Heart right ventricle (tissue), 16 donors: ENCODE measurements around the gene CRABP1. TPM values are rescaled to one million over a fixed set of nuclear protein-coding genes. Genes with fewer than 3 reads are reported as not detected.

Experiments used
- ATAC-seq, 8 donors: fragments of 200-7000 bp; cut with Tn5 transposase; one replicate each; pipeline ENCODE4 v1.9.1; 2020; ENCODE audit warnings: mild to moderate bottlenecking in 8 of 8, moderate library complexity in 8 of 8, moderate number of reproducible peaks in 1 of 8
- DNase-seq, 2 donors: peaks; one replicate each; pipeline ENCODE4 v3.0.0-alpha.2; 2020
- H3K27ac ChIP-seq, 10 donors: fragments of 200-600 bp; sonication (generic) in 2 of 10; one replicate each; pipeline versions ENCODE4 v1.5.0 to v1.8.0; 2020 to 2022; ENCODE audit warnings: mild to moderate bottlenecking in 3 of 10
- H3K27me3 ChIP-seq, 7 donors: fragments of 200-600 bp; one replicate each; pipeline ENCODE4 v1.8.0; 2021 to 2022; ENCODE audit warnings: mild to moderate bottlenecking in 2 of 7
- H3K36me3 ChIP-seq, 9 donors: fragments of 200-600 bp; sonication (generic) in 1 of 9; one replicate each; pipeline versions ENCODE4 v1.5.0 to v1.8.0; 2020 to 2022; ENCODE audit warnings: mild to moderate bottlenecking in 2 of 9
- H3K4me1 ChIP-seq, 9 donors: fragments of 200-600 bp; sonication (generic) in 1 of 9; one replicate each; pipeline versions ENCODE4 v1.5.0 to v1.8.0; 2020 to 2022; ENCODE audit warnings: mild to moderate bottlenecking in 4 of 9
- H3K4me3 ChIP-seq, 10 donors: fragments of 200-600 bp; sonication (generic) in 2 of 10; one replicate each; pipeline versions ENCODE4 v1.5.0 to v1.8.0; 2020 to 2022; ENCODE audit warnings: mild to moderate bottlenecking in 7 of 10, moderate library complexity in 2 of 10
- H3K9me3 ChIP-seq, 11 donors: fragments of 200-600 bp in 10 of 11; sonication (generic) in 2 of 11; one replicate each; pipeline versions ENCODE4 v1.5.0 to v1.8.0; 2013 to 2022; ENCODE audit warnings: mild to moderate bottlenecking in 2 of 11, control low read depth in 1 of 11, moderate library complexity in 1 of 11
- WGBS, 2 donors: extraction: QIAGEN DNeasy Blood & Tissue Kit; methylation state at CpG; one replicate each; pipeline ENCODE4 v1.1.7; 2013; ENCODE audit warnings: inconsistent platforms in 1 of 2; 5-methylcytosine and 5-hydroxymethylcytosine counted together
- intact Hi-C, 10 donors: fragments of 100-400 bp; cut with DNase I; formaldehyde crosslinking; loops; one replicate each; pipeline versions ENCODE4 v1.11.1 to v1.14.2; 2022
- polyA plus RNA-seq, 2 donors: library from polyadenylated mRNA; stranded (reverse); fragments of 200-250 nt; gene quantifications; one replicate each; pipeline ENCODE4 v1.2.3, GENCODE V29; 2013
- total RNA-seq, 10 donors: library from RNA; stranded (reverse); fragmentation: NEBNext Ultra II Directional in 3 of 10; extraction: Animal tissue kit (Norgen Biotek cat#: 25700) in 3 of 10; gene quantifications; one replicate each; pipeline versions ENCODE4 v1.2.1 to v1.2.4, GENCODE V29; 2021 to 2023
- TF ChIP-seq, protein P1 (sequence below), 9 donors: fragments of 200-600 bp; sonication (generic) in 2 of 9; IDR thresholded peaks; one replicate each; pipeline versions ENCODE4 v1.5.0 to v1.8.0; 2021 to 2022; ENCODE audit warnings: antibody characterized with exemption in 9 of 9, mild to moderate bottlenecking in 5 of 9, moderate library complexity in 1 of 9
- donor health status: Arrhythmogenic right ventricular cardiomyopathy.
- donor health status: ischemic (EF 13 %, LVEDD 7.1; RV severe dilation, severe dysfunction).
- donor health status: healthy with polysubstance abuse.
- donor health status: DM: no; HTN: yes; CAD: no.
- donor health status: DM: no; HTN: no; CAD: no.
- donor health status: ischemic (EF 25% LVEDD 6.9; RV normal size, moderate dysfunction).
- donor health status: ischemic (EF 25% LVEDD 5.7; RV mildly dilated, moderate dysfunction).
- donor health status: healthy.
- donor health status: DM: yes; HTN: yes; CAD: no.
- donor health status: Ischemic cardiomyopathy.
- donor health status: ischemic (EF 35%, LVEDD 5.7; RV mildly dilated, moderate dysfunction).
- donor health status: nonischemic (EF 11% LVEDD 7.7; RV severe dilation, severe dysfunction).
- donor health status: DM: yes; HTN: yes; CAD: no.
- donor health status: PGD.
- donor health status: ischemic (EF 29% LVEDD 5.4; RV normal size, mild dysfunction).
- donor health status: nonischemic (EF 23%, LVEDD 6.1; RV moderate dilation, normal function).

CRABP1 gene
- total and polyA plus RNA-seq, 12 donors = not detected

DNA sequence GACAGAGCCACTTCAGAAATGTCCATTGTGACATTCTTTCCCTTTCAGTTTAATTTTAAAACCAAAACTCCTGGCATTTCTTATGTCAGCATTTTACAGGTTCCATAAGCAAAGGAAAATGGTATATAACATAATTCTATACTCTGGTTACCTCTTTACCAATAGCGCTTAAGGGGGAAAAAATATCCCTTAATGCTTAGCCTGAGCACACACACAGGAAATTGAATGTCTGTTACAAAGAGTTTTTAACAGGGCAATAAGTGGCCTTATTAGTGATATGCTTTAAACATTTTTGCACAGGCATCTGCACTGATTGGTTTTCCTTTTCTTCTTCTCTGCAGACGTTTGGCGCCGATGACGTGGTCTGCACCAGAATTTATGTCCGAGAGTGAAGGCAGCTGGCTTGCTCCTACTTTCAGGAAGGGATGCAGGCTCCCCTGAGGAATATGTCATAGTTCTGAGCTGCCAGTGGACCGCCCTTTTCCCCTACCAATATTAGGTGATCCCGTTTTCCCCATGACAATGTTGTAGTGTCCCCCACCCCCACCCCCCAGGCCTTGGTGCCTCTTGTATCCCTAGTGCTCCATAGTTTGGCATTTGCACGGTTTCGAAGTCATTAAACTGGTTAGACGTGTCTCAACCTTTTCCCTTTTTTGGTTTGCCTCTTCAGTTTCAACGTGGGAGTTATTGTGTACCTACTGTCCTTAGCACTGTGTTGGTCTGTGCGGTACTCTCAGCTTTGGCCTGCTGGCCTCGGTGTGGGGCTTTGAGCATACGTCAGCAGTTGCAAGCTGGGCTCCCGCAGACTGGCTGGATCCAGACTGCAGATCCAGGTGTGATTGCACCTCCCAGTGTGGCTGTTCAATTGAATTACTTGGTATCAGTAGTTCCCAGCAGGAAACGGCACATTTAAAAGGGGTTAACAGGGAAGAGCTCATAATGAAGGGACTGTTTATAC lies 7.7 kb downstream of the CRABP1 start:
- Histone ChIP-seq H3K36me3 (no peaks in the 10 kb centered on the region), H3K9me3 (no peaks in the 10 kb centered on the region), H3K27me3 (peaks cover 0 to 16% (median 7%) of the 10 kb centered on the region in 7 donors), H3K4me3 (no peak overlapping the region), H3K27ac (no peak overlapping the region), H3K4me1 (peaks cover 0 to 8% (median 0%) of the 10 kb centered on the region in 9 donors)
- 48 to 54% methylated on average over 17 of the region's 17 CpGs for WGBS, 2 donors
- TF ChIP-seq, protein P1, sequence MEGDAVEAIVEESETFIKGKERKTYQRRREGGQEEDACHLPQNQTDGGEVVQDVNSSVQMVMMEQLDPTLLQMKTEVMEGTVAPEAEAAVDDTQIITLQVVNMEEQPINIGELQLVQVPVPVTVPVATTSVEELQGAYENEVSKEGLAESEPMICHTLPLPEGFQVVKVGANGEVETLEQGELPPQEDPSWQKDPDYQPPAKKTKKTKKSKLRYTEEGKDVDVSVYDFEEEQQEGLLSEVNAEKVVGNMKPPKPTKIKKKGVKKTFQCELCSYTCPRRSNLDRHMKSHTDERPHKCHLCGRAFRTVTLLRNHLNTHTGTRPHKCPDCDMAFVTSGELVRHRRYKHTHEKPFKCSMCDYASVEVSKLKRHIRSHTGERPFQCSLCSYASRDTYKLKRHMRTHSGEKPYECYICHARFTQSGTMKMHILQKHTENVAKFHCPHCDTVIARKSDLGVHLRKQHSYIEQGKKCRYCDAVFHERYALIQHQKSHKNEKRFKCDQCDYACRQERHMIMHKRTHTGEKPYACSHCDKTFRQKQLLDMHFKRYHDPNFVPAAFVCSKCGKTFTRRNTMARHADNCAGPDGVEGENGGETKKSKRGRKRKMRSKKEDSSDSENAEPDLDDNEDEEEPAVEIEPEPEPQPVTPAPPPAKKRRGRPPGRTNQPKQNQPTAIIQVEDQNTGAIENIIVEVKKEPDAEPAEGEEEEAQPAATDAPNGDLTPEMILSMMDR (IDR thresholded peaks at IDR 0.05) = no peak
- ATAC-seq = no peak
- intact Hi-C loops = loop anchor here in 1 of 10 donors (10.0 kb wide), 1 partner anchor 47 kb away; no protein-coding TSS in a partner anchor
- DNase-seq = no peak

DNA sequence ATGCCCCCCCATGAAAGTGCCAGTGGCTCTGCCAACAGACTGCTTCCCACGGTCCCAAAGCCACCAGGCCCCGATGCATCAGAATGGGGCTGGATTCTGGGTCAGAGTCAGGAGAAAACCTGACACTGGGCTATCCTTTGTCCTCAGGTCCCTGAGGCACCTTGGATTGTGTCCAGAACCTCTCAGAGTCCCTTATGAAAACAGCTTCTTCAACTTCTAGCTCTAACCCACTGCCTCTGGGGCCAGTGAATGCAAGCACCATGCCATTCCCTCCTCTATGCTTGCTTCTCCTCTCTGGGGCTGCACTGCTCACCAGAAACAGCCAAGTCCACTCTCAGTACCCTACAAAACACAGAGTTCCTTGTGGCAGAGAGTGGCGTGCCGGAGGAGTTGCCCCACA lies 9.9 kb downstream of the CRABP1 start:
- Histone ChIP-seq H3K4me1 (peaks cover 0 to 8% (median 0%) of the 10 kb centered on the region in 9 donors), H3K4me3 (no peak overlapping the region), H3K36me3 (no peaks in the 10 kb centered on the region), H3K27ac (no peak overlapping the region), H3K27me3 (peaks cover 0 to 5% (median 1%) of the 10 kb centered on the region in 7 donors), H3K9me3 (no peaks in the 10 kb centered on the region)
- TF ChIP-seq, protein P1 (IDR thresholded peaks at IDR 0.05) = no peak
- no peak for DNase-seq
- ATAC-seq = no peak
- intact Hi-C loops = no loop called here
- WGBS, 2 donors = 68 to 86% methylated on average over 4 of the region's 4 CpGs

DNA sequence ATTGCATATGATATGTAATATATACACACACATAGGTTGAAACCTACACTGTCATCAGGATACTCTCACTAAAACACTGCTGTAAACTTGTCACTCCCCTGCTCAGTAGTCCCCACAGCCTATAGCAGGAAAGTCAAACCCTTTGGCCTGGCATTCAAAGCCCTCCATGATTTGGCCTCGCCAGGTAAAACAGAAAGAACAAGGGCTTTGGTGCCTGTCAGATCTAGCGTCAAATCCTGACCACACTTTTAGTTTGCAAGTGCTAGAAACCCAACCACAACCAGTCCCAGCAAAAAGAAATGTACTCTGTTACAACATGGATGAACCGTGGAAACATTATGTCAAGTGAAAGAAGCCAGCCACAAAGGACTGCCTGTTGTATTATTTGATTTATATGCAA lies 11.4 kb downstream of the CRABP1 start:
- 87 to 92% methylated on average over 3 of the region's 3 CpGs for WGBS, 2 donors

DNA sequence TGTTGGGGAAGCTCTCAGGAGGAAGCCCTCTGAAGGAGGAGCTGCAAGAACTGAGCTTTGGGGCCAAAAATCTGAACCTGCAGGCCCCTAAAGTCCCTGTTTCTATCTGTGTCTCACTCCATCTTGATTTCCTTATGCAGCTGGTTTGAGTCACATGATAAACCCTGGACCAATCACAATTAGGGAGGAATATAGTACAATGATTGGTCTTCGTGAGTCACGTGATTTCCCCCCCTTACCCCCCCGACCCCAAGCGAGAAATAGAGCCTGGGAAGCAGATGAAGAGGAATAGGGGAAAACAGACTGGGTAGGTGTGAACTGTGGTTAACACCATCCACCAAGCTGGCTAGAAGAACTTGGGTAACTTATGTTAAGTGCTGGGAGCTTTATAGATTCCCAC lies 12.9 kb downstream of the CRABP1 start:
- Histone ChIP-seq H3K27ac (no peak overlapping the region), H3K9me3 (no peaks in the 10 kb centered on the region), H3K27me3 (peaks cover 0 to 9% (median 0%) of the 10 kb centered on the region in 7 donors), H3K4me3 (no peak overlapping the region), H3K36me3 (no peaks in the 10 kb centered on the region), H3K4me1 (no peaks in the 10 kb centered on the region)
- ATAC-seq (no peak), DNase-seq (no peak)
- 63 to 71% methylated on average over 4 of the region's 4 CpGs for WGBS, 2 donors
- intact Hi-C loops = no loop called here
- TF ChIP-seq, protein P1 (IDR thresholded peaks at IDR 0.05) = no peak

More for the DNA sequence above, 11.4 kb downstream of the CRABP1 start:
- peaks cover 0 to 8% (median 0%) of the 10 kb centered on the region in 9 donors for H3K4me1 ChIP-seq
- intact Hi-C loops = no loop called here
- H3K27me3 ChIP-seq = peaks cover 0 to 5% (median 0%) of the 10 kb centered on the region in 7 donors
- no peak for DNase-seq
- no peaks in the 10 kb centered on the region for H3K36me3 ChIP-seq
- H3K4me3 ChIP-seq = no peak overlapping the region
- TF ChIP-seq, protein P1 (IDR thresholded peaks at IDR 0.05) = no peak
- H3K9me3 ChIP-seq = no peaks in the 10 kb centered on the region
- no peak for ATAC-seq
- no peak overlapping the region for H3K27ac ChIP-seq
